Measurements from ENCODE around the gene B4GALNT1. TPM values are rescaled to one million over a fixed set of nuclear protein-coding genes. Genes with fewer than 3 reads are reported as not detected.

Gene B4GALNT1
- total and polyA plus RNA-seq, 10 of the 15 experiments (the other 5 are each of a cell fraction or from before 2014, with no cell fraction given), result 0.01 to 0.38 (median 0.14) TPM; not detected in 3

DNA sequence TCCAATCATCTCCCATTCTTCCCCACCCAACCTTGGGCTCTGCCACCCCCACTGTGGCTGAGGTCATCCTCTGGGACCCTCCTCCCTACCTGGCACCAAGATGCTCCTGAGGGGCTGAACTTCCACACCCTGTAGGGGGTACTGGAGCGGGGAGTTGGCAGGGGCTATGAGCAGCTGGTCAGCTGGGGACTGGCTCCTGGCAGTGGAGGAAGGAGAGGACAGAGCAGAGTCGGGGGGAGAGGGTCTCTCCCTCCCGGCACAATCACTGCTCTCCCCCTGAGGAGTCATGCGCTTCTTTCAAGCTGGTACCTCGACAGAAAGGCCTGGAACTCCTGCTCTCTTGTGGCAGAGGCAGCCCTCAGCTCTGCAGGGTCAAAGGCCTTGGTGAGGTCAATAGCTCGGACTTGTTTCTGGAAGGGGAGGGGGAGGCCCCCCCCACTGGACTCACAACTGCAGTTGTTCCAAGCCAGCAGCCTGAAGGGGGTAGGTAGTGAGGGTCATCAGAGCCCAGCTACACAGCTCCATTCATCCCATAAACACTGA lies 2.0 kb downstream of the B4GALNT1 start (continued):
- TF ChIP-seq, protein P1, sequence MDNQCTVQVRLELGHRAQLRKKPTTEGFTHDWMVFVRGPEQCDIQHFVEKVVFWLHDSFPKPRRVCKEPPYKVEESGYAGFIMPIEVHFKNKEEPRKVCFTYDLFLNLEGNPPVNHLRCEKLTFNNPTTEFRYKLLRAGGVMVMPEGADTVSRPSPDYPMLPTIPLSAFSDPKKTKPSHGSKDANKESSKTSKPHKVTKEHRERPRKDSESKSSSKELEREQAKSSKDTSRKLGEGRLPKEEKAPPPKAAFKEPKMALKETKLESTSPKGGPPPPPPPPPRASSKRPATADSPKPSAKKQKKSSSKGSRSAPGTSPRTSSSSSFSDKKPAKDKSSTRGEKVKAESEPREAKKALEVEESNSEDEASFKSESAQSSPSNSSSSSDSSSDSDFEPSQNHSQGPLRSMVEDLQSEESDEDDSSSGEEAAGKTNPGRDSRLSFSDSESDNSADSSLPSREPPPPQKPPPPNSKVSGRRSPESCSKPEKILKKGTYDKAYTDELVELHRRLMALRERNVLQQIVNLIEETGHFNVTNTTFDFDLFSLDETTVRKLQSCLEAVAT (IDR thresholded peaks at IDR 0.05), result no peak
- TF ChIP-seq SMARCA5 (IDR thresholded peaks at IDR 0.05) (no peak), EGR1 (IDR thresholded peaks at IDR 0.05; ENCODE audit: borderline replicate concordance in 1 of 2, low read depth in 2 of 2, low read length in 2 of 2) (no peak)
- TF ChIP-seq, protein P2, sequence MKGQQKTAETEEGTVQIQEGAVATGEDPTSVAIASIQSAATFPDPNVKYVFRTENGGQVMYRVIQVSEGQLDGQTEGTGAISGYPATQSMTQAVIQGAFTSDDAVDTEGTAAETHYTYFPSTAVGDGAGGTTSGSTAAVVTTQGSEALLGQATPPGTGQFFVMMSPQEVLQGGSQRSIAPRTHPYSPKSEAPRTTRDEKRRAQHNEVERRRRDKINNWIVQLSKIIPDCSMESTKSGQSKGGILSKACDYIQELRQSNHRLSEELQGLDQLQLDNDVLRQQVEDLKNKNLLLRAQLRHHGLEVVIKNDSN (IDR thresholded peaks at IDR 0.05; ENCODE audit: borderline replicate concordance, extremely low read length, insufficient read depth, low read depth, low read length), result no peak
- TF ChIP-seq, protein P3, sequence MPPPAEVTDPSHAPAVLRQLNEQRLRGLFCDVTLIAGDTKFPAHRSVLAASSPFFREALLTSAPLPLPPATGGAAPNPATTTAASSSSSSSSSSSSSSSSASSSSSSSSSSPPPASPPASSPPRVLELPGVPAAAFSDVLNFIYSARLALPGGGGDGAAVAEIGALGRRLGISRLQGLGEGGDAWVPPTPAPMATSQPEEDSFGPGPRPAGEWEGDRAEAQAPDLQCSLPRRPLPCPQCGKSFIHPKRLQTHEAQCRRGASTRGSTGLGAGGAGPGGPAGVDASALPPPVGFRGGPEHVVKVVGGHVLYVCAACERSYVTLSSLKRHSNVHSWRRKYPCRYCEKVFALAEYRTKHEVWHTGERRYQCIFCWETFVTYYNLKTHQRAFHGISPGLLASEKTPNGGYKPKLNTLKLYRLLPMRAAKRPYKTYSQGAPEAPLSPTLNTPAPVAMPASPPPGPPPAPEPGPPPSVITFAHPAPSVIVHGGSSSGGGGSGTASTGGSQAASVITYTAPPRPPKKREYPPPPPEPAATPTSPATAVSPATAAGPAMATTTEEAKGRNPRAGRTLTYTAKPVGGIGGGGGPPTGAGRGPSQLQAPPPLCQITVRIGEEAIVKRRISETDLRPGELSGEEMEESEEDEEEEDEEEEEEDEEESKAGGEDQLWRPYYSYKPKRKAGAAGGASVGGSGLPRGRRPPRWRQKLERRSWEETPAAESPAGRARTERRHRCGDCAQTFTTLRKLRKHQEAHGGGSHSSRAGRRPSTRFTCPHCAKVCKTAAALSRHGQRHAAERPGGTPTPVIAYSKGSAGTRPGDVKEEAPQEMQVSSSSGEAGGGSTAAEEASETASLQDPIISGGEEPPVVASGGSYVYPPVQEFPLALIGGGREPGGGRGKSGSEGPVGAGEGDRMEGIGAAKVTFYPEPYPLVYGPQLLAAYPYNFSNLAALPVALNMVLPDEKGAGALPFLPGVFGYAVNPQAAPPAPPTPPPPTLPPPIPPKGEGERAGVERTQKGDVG (CRISPR knock-in tag; IDR thresholded peaks at IDR 0.05), result no peak
